ENCODE measurements around the gene SGMS2. TPM values are rescaled to one million over a fixed set of nuclear protein-coding genes. Genes with fewer than 3 reads are reported as not detected.

Gene SGMS2
- total and polyA plus RNA-seq, 10 of the 15 experiments (the other 5 are each of a cell fraction or from before 2014, with no cell fraction given): under 0.01 to 3.2 (median 0.17) TPM; not detected in 4

DNA sequence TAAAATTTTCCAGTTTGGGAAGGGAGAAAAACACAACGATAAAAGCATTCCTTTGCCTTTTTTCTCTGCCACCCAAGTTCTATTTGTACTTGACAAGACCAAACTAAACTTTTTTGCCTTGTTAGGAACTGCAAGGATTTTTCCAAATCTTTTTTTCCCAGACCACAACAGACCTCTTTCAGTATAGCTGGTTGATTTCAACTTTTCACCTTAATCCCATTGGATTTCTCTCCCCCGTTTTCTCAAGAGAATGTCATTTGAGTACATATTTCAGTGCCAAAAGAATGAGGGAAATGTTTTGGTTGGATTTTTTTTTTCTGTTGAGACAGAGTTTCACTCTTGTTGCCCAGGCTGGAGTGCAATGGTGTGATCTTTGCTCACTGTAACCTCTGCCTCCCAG lies 18.5 kb upstream of the SGMS2 start:
- no peaks in the 10 kb centered on the region for H3K79me2 ChIP-seq (ENCODE audit: control insufficient read depth, insufficient read depth, low read length)
- H3K4me3 ChIP-seq: no peak overlapping the region
- H3K4me2 ChIP-seq (ENCODE audit: control insufficient read depth, insufficient read depth): no peak overlapping the region
- intact Hi-C loops (cut with micrococcal nuclease; ENCODE audit: unreplicated experiment): no loop called here
- no TSS peak for BruUV-seq (replicated peaks)
- ChIA-PET CTCF (interaction anchor here (0.9 kb wide), 1 partner anchor 22 kb away, joined by 3 read pairs; no protein-coding TSS in a partner anchor), SMC1A (ENCODE audit: uncharacterized antibody, unreplicated experiment) (no interaction called here), RAD21 (ENCODE audit: unreplicated experiment) (no interaction called here), POLR2A (no interaction called here)
- H3K27ac ChIP-seq (ENCODE audit: control insufficient read depth, insufficient read depth): no peak overlapping the region
- TF ChIP-seq SREBF1 (IDR thresholded peaks at IDR 0.05; ENCODE audit: low read length) (no peak), ETV6 (conservative IDR thresholded peaks at IDR 0.05 in 1 of 2, IDR thresholded peaks at IDR 0.05 in 1 of 2; ENCODE audit: borderline replicate concordance in 1 of 2, low read depth in 1 of 2) (no peak), NR2F1 (conservative IDR thresholded peaks at IDR 0.05) (no peak), BMI1 (IDR thresholded peaks at IDR 0.05; ENCODE audit: borderline replicate concordance) (no peak), RB1 (IDR thresholded peaks at IDR 0.05; ENCODE audit: borderline replicate concordance) (no peak), HDGF (IDR thresholded peaks at IDR 0.05) (no peak), RBBP5 (conservative IDR thresholded peaks at IDR 0.05) (no peak), CREM (IDR thresholded peaks at IDR 0.05; ENCODE audit: low read depth) (no peak), NR2C1 (IDR thresholded peaks at IDR 0.05) (no peak)
- TF ChIP-seq, protein P1, sequence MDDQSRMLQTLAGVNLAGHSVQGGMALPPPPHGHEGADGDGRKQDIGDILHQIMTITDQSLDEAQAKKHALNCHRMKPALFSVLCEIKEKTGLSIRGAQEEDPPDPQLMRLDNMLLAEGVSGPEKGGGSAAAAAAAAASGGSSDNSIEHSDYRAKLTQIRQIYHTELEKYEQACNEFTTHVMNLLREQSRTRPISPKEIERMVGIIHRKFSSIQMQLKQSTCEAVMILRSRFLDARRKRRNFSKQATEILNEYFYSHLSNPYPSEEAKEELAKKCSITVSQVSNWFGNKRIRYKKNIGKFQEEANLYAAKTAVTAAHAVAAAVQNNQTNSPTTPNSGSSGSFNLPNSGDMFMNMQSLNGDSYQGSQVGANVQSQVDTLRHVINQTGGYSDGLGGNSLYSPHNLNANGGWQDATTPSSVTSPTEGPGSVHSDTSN (IDR thresholded peaks at IDR 0.05; ENCODE audit: insufficient replicate concordance, low read depth, low read length): no peak
- TF ChIP-seq, protein P2, sequence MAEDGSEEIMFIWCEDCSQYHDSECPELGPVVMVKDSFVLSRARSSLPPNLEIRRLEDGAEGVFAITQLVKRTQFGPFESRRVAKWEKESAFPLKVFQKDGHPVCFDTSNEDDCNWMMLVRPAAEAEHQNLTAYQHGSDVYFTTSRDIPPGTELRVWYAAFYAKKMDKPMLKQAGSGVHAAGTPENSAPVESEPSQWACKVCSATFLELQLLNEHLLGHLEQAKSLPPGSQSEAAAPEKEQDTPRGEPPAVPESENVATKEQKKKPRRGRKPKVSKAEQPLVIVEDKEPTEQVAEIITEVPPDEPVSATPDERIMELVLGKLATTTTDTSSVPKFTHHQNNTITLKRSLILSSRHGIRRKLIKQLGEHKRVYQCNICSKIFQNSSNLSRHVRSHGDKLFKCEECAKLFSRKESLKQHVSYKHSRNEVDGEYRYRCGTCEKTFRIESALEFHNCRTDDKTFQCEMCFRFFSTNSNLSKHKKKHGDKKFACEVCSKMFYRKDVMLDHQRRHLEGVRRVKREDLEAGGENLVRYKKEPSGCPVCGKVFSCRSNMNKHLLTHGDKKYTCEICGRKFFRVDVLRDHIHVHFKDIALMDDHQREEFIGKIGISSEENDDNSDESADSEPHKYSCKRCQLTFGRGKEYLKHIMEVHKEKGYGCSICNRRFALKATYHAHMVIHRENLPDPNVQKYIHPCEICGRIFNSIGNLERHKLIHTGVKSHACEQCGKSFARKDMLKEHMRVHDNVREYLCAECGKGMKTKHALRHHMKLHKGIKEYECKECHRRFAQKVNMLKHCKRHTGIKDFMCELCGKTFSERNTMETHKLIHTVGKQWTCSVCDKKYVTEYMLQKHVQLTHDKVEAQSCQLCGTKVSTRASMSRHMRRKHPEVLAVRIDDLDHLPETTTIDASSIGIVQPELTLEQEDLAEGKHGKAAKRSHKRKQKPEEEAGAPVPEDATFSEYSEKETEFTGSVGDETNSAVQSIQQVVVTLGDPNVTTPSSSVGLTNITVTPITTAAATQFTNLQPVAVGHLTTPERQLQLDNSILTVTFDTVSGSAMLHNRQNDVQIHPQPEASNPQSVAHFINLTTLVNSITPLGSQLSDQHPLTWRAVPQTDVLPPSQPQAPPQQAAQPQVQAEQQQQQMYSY (CRISPR knock-in tag; IDR thresholded peaks at IDR 0.05): no peak
- no peaks in the 10 kb centered on the region for H4K20me1 ChIP-seq (ENCODE audit: control insufficient read depth, insufficient read depth)
- H3K4me1 ChIP-seq (ENCODE audit: control insufficient read depth, insufficient read depth, low read length): no peaks in the 10 kb centered on the region
- no peaks in the 10 kb centered on the region for H3K9me3 ChIP-seq (replicated peaks; ENCODE audit: control insufficient read depth, insufficient read depth, low read length)
- FAIRE-seq (no peak), DNase-seq (ENCODE audit: low read depth, low spot score) (no peak), ATAC-seq (no peak)
- H3K9ac ChIP-seq (ENCODE audit: control insufficient read depth, insufficient read depth, low read length): no peak overlapping the region
- no peak overlapping the region for H2AFZ ChIP-seq (ENCODE audit: control insufficient read depth, low read depth, low read length)
- H3K36me3 ChIP-seq (ENCODE audit: control insufficient read depth in 2 of 2, insufficient read depth in 2 of 2, low read length in 1 of 2): no peaks in the 10 kb centered on the region
- 18% methylated on average over 2 of the region's 2 CpGs for WGBS (ENCODE audit: insufficient coverage, insufficient replicate concordance, low lambda C conversion rate, missing lambda C conversion rate)
- H3K27me3 ChIP-seq (replicated peaks in 1 of 2; ENCODE audit: control insufficient read depth in 2 of 2, insufficient read depth in 2 of 2, low read length in 1 of 2): no peaks in the 10 kb centered on the region
- in situ Hi-C loops (cut with MboI): no loop called here
